ENCODE data around the gene ROR2. TPM values are rescaled to one million over a fixed set of nuclear protein-coding genes. Genes with fewer than 3 reads are reported as not detected.

The ROR2 gene
- total RNA-seq, 1 experiment from 2014 or later = 0.84 TPM

GRCh38 chr9:91907484-91908292 is 42.3 kb downstream of the ROR2 start:
- H3K4me3 Mint-ChIP-seq (ENCODE audit: unreplicated experiment) = no peak overlapping the region
- ChIA-PET POLR2A (no interaction called here), CTCF (no interaction called here)
- BruUV-seq (replicated peaks) = no TSS peak
- H3K27me3 Mint-ChIP-seq (ENCODE audit: insufficient read depth, unreplicated experiment) = no peaks in the 10 kb centered on the region
- intact Hi-C loops (cut with micrococcal nuclease) = no loop called here
- H3K27ac Mint-ChIP-seq (ENCODE audit: low read depth, unreplicated experiment) = no peak overlapping the region
- H3K4me1 Mint-ChIP-seq (ENCODE audit: insufficient read depth, unreplicated experiment) = no peaks in the 10 kb centered on the region
- DNase-seq (ENCODE audit: unreplicated experiment) = no peak
- TF ChIP-seq CTCF (IDR thresholded peaks at IDR 0.05; ENCODE audit: unreplicated experiment) = no peak
- no peaks in the 10 kb centered on the region for H3K36me3 Mint-ChIP-seq (ENCODE audit: insufficient read depth, unreplicated experiment)
- H3K9me3 Mint-ChIP-seq (ENCODE audit: unreplicated experiment) = no peaks in the 10 kb centered on the region

- no peaks in the 10 kb centered on the region for H3K27me3 Mint-ChIP-seq (ENCODE audit: insufficient read depth, unreplicated experiment)
- no peak for DNase-seq (ENCODE audit: unreplicated experiment)
- POLR2A ChIA-PET = no interaction called here
- BruUV-seq (replicated peaks) = no TSS peak
- no peak for TF ChIP-seq CTCF (IDR thresholded peaks at IDR 0.05; ENCODE audit: unreplicated experiment)
- H3K4me1 Mint-ChIP-seq (ENCODE audit: insufficient read depth, unreplicated experiment) = no peaks in the 10 kb centered on the region
- no peaks in the 10 kb centered on the region for H3K36me3 Mint-ChIP-seq (ENCODE audit: insufficient read depth, unreplicated experiment)
- H3K27ac Mint-ChIP-seq (ENCODE audit: low read depth, unreplicated experiment) = no peak overlapping the region
- intact Hi-C loops (cut with micrococcal nuclease) = no loop called here
- CTCF ChIA-PET = no interaction called here
- H3K9me3 Mint-ChIP-seq (ENCODE audit: unreplicated experiment) = no peaks in the 10 kb centered on the region
- no peak overlapping the region for H3K4me3 Mint-ChIP-seq (ENCODE audit: unreplicated experiment)
Measured at GRCh38 chr9:91905991-91906469, 44.0 kb downstream of the ROR2 start.

- TF ChIP-seq CTCF (IDR thresholded peaks at IDR 0.05; ENCODE audit: unreplicated experiment) = no peak
- Mint-ChIP-seq H3K4me1 (ENCODE audit: insufficient read depth, unreplicated experiment) (no peaks in the 10 kb centered on the region), H3K4me3 (ENCODE audit: unreplicated experiment) (no peak overlapping the region), H3K27me3 (ENCODE audit: insufficient read depth, unreplicated experiment) (no peaks in the 10 kb centered on the region), H3K9me3 (ENCODE audit: unreplicated experiment) (no peaks in the 10 kb centered on the region), H3K36me3 (ENCODE audit: insufficient read depth, unreplicated experiment) (no peaks in the 10 kb centered on the region), H3K27ac (ENCODE audit: low read depth, unreplicated experiment) (no peak overlapping the region)
- ChIA-PET CTCF (no interaction called here), POLR2A (no interaction called here)
- DNase-seq (ENCODE audit: unreplicated experiment) = no peak
- intact Hi-C loops (cut with micrococcal nuclease) = no loop called here
- BruUV-seq (replicated peaks) = no TSS peak
Measured at GRCh38 chr9:91905237-91905650, 44.8 kb downstream of the ROR2 start.

GRCh38 chr9:91904588-91905236 is 45.3 kb downstream of the ROR2 start:
- no peaks in the 10 kb centered on the region for H3K4me1 Mint-ChIP-seq (ENCODE audit: insufficient read depth, unreplicated experiment)
- POLR2A ChIA-PET = no interaction called here
- no peak for TF ChIP-seq CTCF (IDR thresholded peaks at IDR 0.05; ENCODE audit: unreplicated experiment)
- H3K9me3 Mint-ChIP-seq (ENCODE audit: unreplicated experiment) = no peaks in the 10 kb centered on the region
- CTCF ChIA-PET = no interaction called here
- no TSS peak for BruUV-seq (replicated peaks)
- no peaks in the 10 kb centered on the region for H3K27me3 Mint-ChIP-seq (ENCODE audit: insufficient read depth, unreplicated experiment)
- H3K27ac Mint-ChIP-seq (ENCODE audit: low read depth, unreplicated experiment) = no peak overlapping the region
- H3K36me3 Mint-ChIP-seq (ENCODE audit: insufficient read depth, unreplicated experiment) = no peaks in the 10 kb centered on the region
- intact Hi-C loops (cut with micrococcal nuclease) = no loop called here
- H3K4me3 Mint-ChIP-seq (ENCODE audit: unreplicated experiment) = no peak overlapping the region
- DNase-seq (ENCODE audit: unreplicated experiment) = no peak
